ENCODE results near the gene TBC1D1. TPM values are rescaled to one million over a fixed set of nuclear protein-coding genes. Genes with fewer than 3 reads are reported as not detected.

The TBC1D1 gene
- total and polyA plus RNA-seq, 2 of the 8 experiments (the other 6 are each of a cell fraction or from before 2014, with no cell fraction given): 96.9 to 162 TPM

DNA sequence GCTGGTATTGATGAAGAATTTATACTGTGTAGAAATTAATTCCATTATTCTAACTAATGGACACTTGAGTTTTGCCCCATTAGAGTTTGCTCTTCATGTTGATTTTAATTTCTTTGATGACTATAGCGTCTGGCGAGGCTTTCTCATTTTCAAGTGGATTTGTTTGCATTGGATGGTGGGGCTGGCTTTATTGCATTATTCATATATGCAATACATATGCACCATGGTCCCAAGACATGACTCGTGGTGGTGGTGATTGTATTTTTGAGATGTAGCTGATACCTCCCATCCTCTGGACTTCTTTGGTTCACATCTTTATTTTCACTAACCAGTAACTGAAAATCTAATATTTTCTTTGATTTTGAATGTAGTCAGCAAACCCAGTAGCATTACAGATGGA lies 109.1 kb downstream of the TBC1D1 start (continued):
- TF ChIP-seq POLR2AphosphoS5 (IDR thresholded peaks at IDR 0.05; ENCODE audit: low read depth, low read length) (no peak), GABPA (IDR thresholded peaks at IDR 0.05; ENCODE audit: borderline replicate concordance, insufficient read depth, low read length) (no peak), EGR1 (IDR thresholded peaks at IDR 0.05; ENCODE audit: borderline replicate concordance, low read depth, low read length) (no peak), SIRT6 (IDR thresholded peaks at IDR 0.05; ENCODE audit: low read length) (no peak), SP2 (IDR thresholded peaks at IDR 0.05; ENCODE audit: low read length) (no peak)
